ENCODE data around the gene MGRN1. TPM values are rescaled to one million over a fixed set of nuclear protein-coding genes. Genes with fewer than 3 reads are reported as not detected.

Gene MGRN1
- total and polyA plus RNA-seq, 9 donors, result 21.5 to 94.2 (median 61.1) TPM

DNA sequence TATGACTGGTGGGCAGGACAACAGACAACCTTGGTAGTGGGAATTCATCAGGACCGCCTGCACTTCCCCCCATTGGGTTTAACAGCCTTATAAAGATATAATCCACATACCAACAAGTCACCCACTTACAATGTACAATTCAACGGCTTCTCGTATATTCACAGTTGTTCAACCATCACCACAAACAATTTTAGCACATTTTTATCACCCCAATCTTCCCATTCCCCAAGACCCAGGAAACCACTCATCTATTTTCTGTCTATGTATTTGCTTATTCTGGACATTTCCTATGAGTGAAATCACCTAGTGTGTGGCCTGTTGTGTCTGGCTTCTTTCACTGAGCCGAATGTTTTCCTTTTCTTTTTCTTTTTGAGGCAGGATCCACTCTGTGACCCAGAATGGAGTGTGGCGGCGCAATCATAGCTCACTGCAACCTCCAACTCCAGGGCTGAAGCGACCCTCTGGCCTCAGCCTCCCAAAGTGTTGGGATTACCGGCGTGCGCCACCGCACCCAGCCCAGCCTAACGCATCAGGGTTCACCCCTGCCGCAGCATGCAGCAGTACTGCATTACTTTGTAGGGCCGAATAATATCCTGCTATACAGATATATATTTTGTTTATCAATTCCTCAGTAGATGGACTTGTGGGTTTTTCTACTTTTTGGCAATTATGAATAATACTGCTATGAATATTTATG lies 98.6 kb downstream of the MGRN1 start:
- intact Hi-C loops (cut with DNase I), result loop anchor here in 1 of 4 donors (10.0 kb wide), 1 partner anchor 122 kb away; the partner anchor contains the start of genes GLYR1 and UBN1
- no peaks in the 10 kb centered on the region for H3K4me1 ChIP-seq (ENCODE audit: insufficient read depth)
- no peak overlapping the region for H3K4me3 ChIP-seq
- DNase-seq, result no peak
- H3K9me3 ChIP-seq, result no peaks in the 10 kb centered on the region
- no peaks in the 10 kb centered on the region for H3K36me3 ChIP-seq
- H3K27ac ChIP-seq, result no peak overlapping the region
- H3K27me3 ChIP-seq, result no peaks in the 10 kb centered on the region
- WGBS, 3 donors, result 94 to 95% (median 94%) methylated on average over 14 of the region's 14 CpGs
- no peak for TF ChIP-seq CTCF (IDR thresholded peaks at IDR 0.05)
- TF ChIP-seq POLR2A (IDR thresholded peaks at IDR 0.05), result no peak
- TF ChIP-seq EP300 (IDR thresholded peaks at IDR 0.05), result no peak

DNA sequence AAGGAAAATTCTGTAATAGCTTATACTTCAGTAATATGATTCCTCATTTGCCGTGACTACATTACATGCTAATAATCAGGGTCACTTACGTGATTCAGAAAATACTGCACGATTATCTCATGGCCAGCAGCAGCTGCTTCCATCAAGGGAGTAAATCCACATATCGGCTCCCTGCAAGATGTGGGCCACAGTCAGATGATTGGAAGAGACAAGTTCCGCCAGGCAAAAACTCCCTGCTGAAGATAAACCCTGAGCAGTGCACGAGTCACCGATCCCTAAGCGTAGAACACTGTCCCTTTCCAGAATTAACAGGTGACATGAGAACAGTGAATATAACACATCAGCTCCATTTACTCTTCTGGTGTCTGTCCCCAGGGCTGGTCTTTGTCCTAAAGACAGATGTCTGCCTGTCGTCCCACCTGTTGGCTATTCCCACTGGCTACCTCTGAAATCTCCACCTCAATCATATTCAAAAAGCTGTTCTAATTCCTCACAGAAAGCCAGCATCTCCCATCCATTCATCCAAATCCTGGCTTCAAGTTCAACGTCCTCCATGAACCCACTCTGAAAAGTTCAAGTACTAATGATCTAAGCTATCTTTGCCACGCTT lies 100.1 kb downstream of the MGRN1 start:
- 82 to 87% (median 83%) methylated on average over 11 of the region's 11 CpGs for WGBS, 3 donors
- Histone ChIP-seq H3K9me3 (no peaks in the 10 kb centered on the region), H3K4me3 (no peak overlapping the region), H3K4me1 (ENCODE audit: insufficient read depth) (no peaks in the 10 kb centered on the region), H3K27me3 (no peaks in the 10 kb centered on the region), H3K36me3 (no peaks in the 10 kb centered on the region), H3K27ac (no peak overlapping the region)
- DNase-seq, result no peak
- intact Hi-C loops (cut with DNase I), result loop anchor here in 1 of 4 donors (10.0 kb wide), 1 partner anchor 120 kb away; the partner anchor contains the start of genes GLYR1 and UBN1
- TF ChIP-seq POLR2A (IDR thresholded peaks at IDR 0.05) (no peak), CTCF (IDR thresholded peaks at IDR 0.05) (no peak)

GRCh38 chr16:4726616-4727015 lies 102.0 kb downstream of the MGRN1 start:
- 90 to 92% (median 91%) methylated on average over 18 of the region's 18 CpGs for WGBS, 3 donors
- no peak for TF ChIP-seq EP300 (IDR thresholded peaks at IDR 0.05)
- TF ChIP-seq POLR2A (IDR thresholded peaks at IDR 0.05), result no peak
- no peak for TF ChIP-seq CTCF (IDR thresholded peaks at IDR 0.05)
- Histone ChIP-seq H3K36me3 (no peaks in the 10 kb centered on the region), H3K27me3 (no peaks in the 10 kb centered on the region), H3K4me3 (no peak overlapping the region), H3K9me3 (no peaks in the 10 kb centered on the region), H3K27ac (no peak overlapping the region), H3K4me1 (ENCODE audit: insufficient read depth) (no peaks in the 10 kb centered on the region)
- no peak for DNase-seq
- intact Hi-C loops (cut with DNase I), result loop anchor here in 1 of 4 donors (10.0 kb wide), 1 partner anchor 118 kb away; the partner anchor contains the start of genes GLYR1 and UBN1

- H3K4me3 ChIP-seq, result no peak overlapping the region
- no peak overlapping the region for H3K27ac ChIP-seq
- no peaks in the 10 kb centered on the region for H3K9me3 ChIP-seq
- 89 to 97% (median 94%) methylated on average over 8 of the region's 8 CpGs for WGBS, 3 donors
- H3K27me3 ChIP-seq, result no peaks in the 10 kb centered on the region
- TF ChIP-seq EP300 (IDR thresholded peaks at IDR 0.05), result no peak
- TF ChIP-seq CTCF (IDR thresholded peaks at IDR 0.05), result no peak
- TF ChIP-seq POLR2A (IDR thresholded peaks at IDR 0.05), result no peak
- intact Hi-C loops (cut with DNase I), result loop anchor here in 1 of 4 donors (10.0 kb wide), 1 partner anchor 116 kb away; the partner anchor contains the start of genes GLYR1 and UBN1
- DNase-seq, result no peak
- no peaks in the 10 kb centered on the region for H3K36me3 ChIP-seq
- peaks cover 2% of the 10 kb centered on the region for H3K4me1 ChIP-seq (ENCODE audit: insufficient read depth)
These were observed 104.0 kb downstream of the MGRN1 start for GRCh38 chr16:4728676-4729075.

Measured in ovary (tissue), 9 donors.